Hematopoietic multipotent progenitor cell treated with erythropoietin and hydrocortisone succinate and interleukin-3 and kit ligand, for 15 days (in vitro differentiated cells): ENCODE measurements around the gene ZSCAN5A.
"Not testable (repeated sequence)": the region's sequence is repeated elsewhere in the genome, so short reads cannot be mapped to it uniquely, and the experiment has no call there.

Source experiments
- DNase-seq: peaks from one replicate; pipeline ENCODE4 v3.0.0-alpha.2; 2015; ENCODE audit warnings: low spot score

ZSCAN5A gene

GRCh38 chr19:56209091-56209490 lies 105.5 kb downstream of the ZSCAN5A start:
- no peak for DNase-seq

GRCh38 chr19:56207581-56207980 lies 107.1 kb downstream of the ZSCAN5A start:
- DNase-seq = not testable (repeated sequence)

- DNase-seq = no peak
These were observed 112.7 kb downstream of the ZSCAN5A start, which contains the start of gene ZSCAN5C for GRCh38 chr19:56201973-56202372. ZSCAN5C (plus strand) TSS chr19:56202273; CDS start chr19:56205914, 3,641 bp downstream.

DNA sequence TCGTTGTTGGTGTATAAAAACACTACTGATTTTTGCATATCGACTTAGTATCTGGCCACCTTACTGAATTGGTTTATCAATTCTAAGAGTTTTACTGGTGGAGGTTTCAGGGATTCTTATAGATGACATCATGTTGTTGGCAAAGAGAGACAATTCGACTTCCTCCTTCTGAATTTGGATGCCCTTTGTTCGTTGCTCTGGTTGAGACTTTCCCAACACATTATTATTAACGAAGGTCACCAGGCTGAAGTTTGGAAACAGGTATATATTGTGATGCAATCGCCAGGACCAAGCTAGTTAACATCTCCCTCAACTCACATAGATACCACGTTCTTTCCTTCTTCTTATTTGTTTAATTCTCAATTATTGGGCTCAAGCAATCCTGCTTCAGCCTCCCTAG lies 115.0 kb downstream of the ZSCAN5A start:
- DNase-seq = no peak

DNA sequence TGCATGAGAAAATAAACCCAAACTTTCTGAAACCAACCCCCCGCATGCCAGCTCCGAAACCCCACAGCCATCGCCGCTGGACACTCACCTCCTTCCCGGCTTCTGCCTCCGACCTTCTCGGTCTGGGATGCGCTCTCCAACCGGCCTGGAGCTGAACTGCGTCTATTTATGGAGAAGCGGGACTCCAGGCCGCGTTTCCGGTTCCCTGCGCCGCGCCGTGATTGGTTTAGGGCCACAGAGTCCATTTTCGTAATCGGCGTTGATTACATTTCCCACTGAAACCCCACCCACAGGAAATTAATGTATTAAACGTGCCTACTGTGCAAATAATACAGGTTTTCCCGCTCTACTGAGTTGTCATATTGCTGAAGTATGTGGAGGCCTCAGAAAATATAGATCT lies 117.0 kb downstream of the ZSCAN5A start, which contains the start of gene ZSCAN5B:
Gene ZSCAN5B, minus strand, starts transcription at position 138 of the 400 bp plus-strand sequence. CDS start 4,731 bp downstream, outside the sequence.
- DNase-seq = not testable (repeated sequence)

DNA sequence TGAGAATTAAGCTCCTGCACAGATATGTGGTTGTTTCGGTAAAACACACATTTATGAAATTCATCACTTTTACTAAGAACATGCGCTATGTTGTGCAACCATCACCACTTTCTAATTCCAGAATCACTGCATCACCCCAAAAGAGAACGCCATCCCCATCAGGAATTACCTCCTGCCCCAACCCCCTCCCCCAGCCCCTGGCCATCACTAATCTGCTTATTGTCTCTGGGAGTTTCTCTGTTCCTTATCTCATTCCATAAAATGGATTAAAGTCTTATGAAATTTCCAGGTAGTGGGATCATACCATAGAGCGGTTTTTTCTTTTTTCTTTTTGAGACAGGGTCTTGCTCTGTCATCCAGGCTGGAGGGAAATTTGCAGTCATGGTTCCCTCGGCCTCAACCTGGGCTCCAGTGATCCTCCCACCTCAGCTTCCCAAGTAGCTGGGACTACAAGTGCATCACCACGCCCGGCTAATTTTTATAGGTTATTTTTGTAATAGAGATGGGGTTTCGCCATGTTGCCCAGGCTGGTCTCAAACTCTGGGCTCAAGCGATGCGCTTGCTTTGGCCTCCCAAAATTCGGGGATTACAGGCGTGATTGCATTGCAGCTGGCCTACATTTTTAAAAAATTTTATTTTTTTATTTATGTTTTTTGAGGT lies 120.5 kb downstream of the ZSCAN5A start:
- DNase-seq = no peak

DNA sequence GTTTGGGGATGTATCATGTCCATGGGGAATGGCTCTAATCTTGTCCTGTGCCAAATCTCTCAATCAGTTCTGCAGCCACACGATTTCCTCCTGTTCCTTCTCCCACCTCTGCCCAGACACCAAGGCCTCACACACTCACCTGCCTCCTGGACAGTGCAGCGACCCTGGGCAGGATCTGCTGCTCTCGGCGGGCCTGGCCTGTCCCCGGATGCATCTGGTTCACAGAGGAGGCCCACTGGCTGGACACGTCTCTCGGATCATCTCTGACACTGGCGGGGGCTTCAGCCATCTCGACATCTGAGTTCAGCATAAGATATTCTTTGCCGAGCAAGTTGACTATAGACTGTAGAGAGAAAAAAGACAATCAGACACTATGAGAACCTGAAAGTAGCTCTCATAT lies 122.9 kb downstream of the ZSCAN5A start:
- DNase-seq = no peak

- no peak for DNase-seq
These were observed 123.5 kb downstream of the ZSCAN5A start for GRCh38 chr19:56191115-56191514.

DNA sequence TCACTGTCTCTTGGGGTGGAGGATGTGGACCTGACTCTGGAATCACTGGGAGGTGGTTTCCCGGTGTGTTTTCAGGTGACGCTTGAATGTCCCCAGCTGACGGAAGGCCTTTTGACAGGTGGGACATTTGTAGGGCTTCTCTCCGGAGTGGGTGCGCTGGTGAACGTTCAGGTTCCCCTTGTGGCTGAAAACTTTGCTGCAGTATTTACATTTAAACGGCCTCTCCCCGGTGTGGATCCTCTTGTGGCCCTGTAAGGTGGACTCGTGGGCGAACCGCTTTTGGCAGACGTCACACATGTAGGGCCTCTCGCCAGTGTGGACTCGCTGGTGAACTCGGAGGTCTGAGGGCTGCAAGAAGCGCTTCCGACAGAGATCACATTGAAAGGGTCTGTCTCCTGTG lies 124.9 kb downstream of the ZSCAN5A start:
- DNase-seq = no peak

DNA sequence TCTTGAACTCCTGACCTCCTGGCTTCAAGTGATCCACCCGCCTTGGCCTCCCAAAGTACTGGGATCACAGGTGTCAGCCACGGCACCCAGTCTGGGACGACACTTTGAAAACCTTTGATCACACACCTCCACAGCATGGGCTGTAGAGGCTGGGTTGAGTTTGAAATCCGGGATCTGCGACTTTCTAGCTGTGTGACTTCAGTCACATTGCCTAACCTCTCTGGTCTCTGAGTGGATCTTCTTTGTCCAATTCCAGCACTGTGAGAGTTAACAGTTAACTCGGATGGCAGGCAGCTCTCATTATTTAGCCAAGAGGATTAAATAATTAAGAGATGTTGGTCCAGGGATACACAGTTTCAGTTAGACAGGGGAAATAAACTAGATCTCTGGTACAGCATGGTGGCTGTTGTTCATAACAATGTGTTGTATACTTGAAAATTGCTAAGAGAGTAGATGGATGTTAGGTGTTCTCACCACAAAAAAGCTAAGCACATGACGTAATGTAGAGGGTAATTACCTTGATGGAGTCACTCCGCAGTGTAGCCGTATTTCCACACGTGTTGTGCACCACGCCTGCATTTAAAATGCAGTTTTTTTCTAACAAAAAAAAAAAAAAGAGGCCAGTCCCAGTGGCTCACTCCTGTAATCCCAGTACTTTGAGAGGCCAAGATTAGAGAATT lies 136.9 kb downstream of the ZSCAN5A start:
- DNase-seq = no peak

DNA sequence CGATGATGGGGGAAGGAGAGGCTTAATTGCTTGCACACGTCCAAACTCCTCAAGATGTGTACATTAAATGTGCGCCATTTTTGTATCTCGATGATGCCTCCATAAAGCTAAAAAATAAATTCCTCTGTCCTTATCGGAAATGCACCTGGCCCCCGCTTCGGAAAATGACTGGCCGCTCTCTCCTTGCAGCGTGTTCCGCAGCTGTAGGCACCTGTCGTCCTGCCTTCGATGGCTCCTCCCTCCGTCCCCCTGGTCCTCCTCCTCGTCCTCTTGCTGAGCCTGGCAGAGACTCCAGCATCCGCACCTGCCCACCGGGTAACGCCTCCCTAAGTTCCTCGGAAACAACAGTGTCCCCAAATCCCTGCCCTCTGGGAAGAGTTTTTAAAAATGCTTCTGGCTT lies 137.8 kb downstream of the ZSCAN5A start:
- DNase-seq = no peak

DNA sequence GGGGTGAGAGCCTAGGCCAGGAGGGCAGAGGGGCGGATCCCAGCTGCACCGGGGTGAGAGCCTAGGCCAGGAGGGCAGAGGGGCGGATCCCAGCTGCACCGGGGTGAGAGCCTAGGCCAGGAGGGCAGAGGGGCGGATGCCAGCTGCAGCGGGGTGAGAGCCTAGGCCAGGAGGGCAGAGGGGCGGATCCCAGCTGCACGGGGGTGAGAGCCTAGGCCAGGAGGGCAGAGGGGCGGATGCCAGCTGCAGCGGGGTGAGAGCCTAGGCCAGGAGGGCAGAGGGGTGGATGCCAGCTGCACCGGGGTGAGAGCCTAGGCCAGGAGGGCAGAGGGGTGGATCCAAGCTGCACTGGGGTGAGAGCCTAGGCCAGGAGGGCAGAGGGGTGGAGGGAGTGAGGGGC lies 138.3 kb downstream of the ZSCAN5A start:
- not testable (repeated sequence) for DNase-seq

DNA sequence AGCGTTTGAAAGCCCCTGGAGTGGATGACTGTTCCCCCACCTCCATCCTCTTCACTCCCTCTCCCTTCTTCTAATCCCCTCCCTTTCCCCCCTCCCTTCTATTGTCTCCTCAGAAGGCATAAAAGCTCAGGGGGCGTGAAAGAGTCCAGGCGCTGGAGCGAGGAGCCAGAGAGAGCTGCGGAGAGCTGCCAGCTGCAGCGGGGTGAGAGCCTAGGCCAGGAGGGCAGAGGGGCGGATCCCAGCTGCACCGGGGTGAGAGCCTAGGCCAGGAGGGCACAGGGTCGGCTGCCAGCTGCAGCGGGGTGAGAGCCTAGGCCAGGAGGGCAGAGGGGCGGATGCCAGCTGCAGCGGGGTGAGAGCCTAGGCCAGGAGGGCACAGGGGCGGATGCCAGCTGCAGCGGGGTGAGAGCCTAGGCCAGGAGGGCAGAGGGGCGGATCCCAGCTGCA lies 138.8 kb downstream of the ZSCAN5A start, which contains the start of gene GALP:
Gene GALP, plus strand, starts transcription at position 148 of the 447 bp plus-strand sequence. CDS start 1,101 bp downstream, outside the sequence.
- not testable (repeated sequence) for DNase-seq

GRCh38 chr19:56174550-56174949 lies 140.1 kb downstream of the ZSCAN5A start:
- DNase-seq = no peak

GRCh38 chr19:56174086-56174485 lies 140.6 kb downstream of the ZSCAN5A start:
- DNase-seq = no peak
